Endothelial cell of umbilical vein (primary cell): Measurements from ENCODE around the gene AFAP1L2. TPM values are rescaled to one million over a fixed set of nuclear protein-coding genes. Genes with fewer than 3 reads are reported as not detected.

Experiments used
- BruUV-seq: library from RNA; stranded (reverse); fragments of 400-500 nt; replicated peaks from 2 replicates; lab custom pipeline; 2021; lab: Mats Ljungman, UMichigan
- CTCF ChIA-PET: fragments of 300-600, 350-600 bp; sonication (Branson Sonifier 250); formaldehyde crosslinking; loops from one replicate; lab custom pipeline; 2021; ENCODE audit warnings: antibody characterized with exemption, inconsistent platforms; lab: Charles Lee
- POLR2A ChIA-PET: fragments of 300-600, 350-600 bp; sonication (Branson Sonifier 250); formaldehyde crosslinking; loops from one replicate; lab custom pipeline; 2021; ENCODE audit warnings: antibody characterized with exemption, inconsistent platforms; lab: Charles Lee
- DNase-seq: peaks from one replicate; pipeline ENCODE4 v3.0.0-alpha.2; 2011; ENCODE audit warnings: low read depth, low spot score
- FAIRE-seq: peaks from 2 replicates; lab custom pipeline; 2011; peaks lifted over from hg19 to GRCh38; lab: Jason Lieb, UNC
- H2AFZ ChIP-seq: 2 replicates; pipeline ENCODE4 v1.6.0; 2012; ENCODE audit warnings: low read depth, low read length, control low read depth, inconsistent platforms
- H3K27ac ChIP-seq: 2 replicates; pipeline ENCODE4 v1.5.1; 2011; ENCODE audit warnings: low read depth, mild to moderate bottlenecking, control low read depth, low read length, moderate library complexity; ENCODE audit not compliant: insufficient read depth
- H3K27me3 ChIP-seq, 2 experiments: 2 replicates each; pipeline versions ENCODE4 v1.6.0 to v1.6.1; 2011; ENCODE audit warnings: low read length in 2 of 2, mixed read lengths in 1 of 2; ENCODE audit not compliant: control insufficient read depth in 2 of 2, insufficient read depth in 2 of 2
- H3K36me3 ChIP-seq, 2 experiments: 2 replicates in 1 of 2; 3 replicates in 1 of 2; pipeline ENCODE4 v1.5.1; 2011; ENCODE audit warnings: low read length in 2 of 2, mild to moderate bottlenecking in 1 of 2, moderate library complexity in 1 of 2; ENCODE audit not compliant: control insufficient read depth in 2 of 2, insufficient read depth in 2 of 2; ENCODE audit errors: extremely low read depth in 1 of 2
- H3K4me1 ChIP-seq: 3 replicates; pipeline ENCODE4 v1.5.1; 2011; ENCODE audit warnings: mild to moderate bottlenecking, low read length; ENCODE audit not compliant: control insufficient read depth, insufficient read depth; ENCODE audit errors: extremely low read depth
- H3K4me2 ChIP-seq: 2 replicates; pipeline ENCODE4 v1.6.1; 2011; ENCODE audit warnings: low read length, control low read depth, mixed read lengths; ENCODE audit not compliant: insufficient read depth
- H3K4me3 ChIP-seq, 3 experiments: fragments of 200-600 bp in 1 of 3; sonication (generic), shearing (Covaris generic) in 1 of 3; replicated peaks in 1 of 3; 2 replicates each; pipeline ENCODE4 v1.5.1; 2011 to 2016; ENCODE audit warnings: control low read depth in 3 of 3, low read length in 3 of 3, mild to moderate bottlenecking in 2 of 3, inconsistent platforms in 1 of 3, low read depth in 1 of 3, moderate library complexity in 1 of 3; ENCODE audit not compliant: insufficient read depth in 1 of 3
- H3K79me2 ChIP-seq: 2 replicates; pipeline ENCODE4 v1.6.0; 2012; ENCODE audit warnings: low read length, inconsistent platforms; ENCODE audit not compliant: control insufficient read depth, insufficient read depth
- H3K9ac ChIP-seq: replicated peaks from 2 replicates; pipeline ENCODE3; 2011; ENCODE audit warnings: low read length, control low read depth; ENCODE audit not compliant: insufficient read depth; ENCODE audit errors: extremely low read depth
- H3K9me1 ChIP-seq: replicated peaks from 3 replicates; pipeline ENCODE4 v1.6.0; 2011; ENCODE audit warnings: mild to moderate bottlenecking, low read length; ENCODE audit not compliant: control insufficient read depth, insufficient read depth; ENCODE audit errors: extremely low read depth
- H3K9me3 ChIP-seq: replicated peaks from 2 replicates; pipeline ENCODE4 v1.5.1; 2012; ENCODE audit warnings: low read length, inconsistent platforms; ENCODE audit not compliant: control insufficient read depth, insufficient read depth
- H4K20me1 ChIP-seq: replicated peaks from 2 replicates; pipeline ENCODE3; 2011; ENCODE audit warnings: mild to moderate bottlenecking, low read length; ENCODE audit not compliant: control insufficient read depth, insufficient read depth; ENCODE audit errors: extremely low read depth
- EZH2 ChIP-seq: IDR thresholded peaks from 2 replicates; pipeline ENCODE4 v1.6.1; 2012; ENCODE audit warnings: borderline replicate concordance, low read depth, mild to moderate bottlenecking, moderate library complexity, low read length, inconsistent platforms; ENCODE audit not compliant: severe bottlenecking
- GATA2 ChIP-seq: IDR thresholded peaks from 2 replicates; pipeline ENCODE4 v1.7.0; 2011; ENCODE audit warnings: low read depth, mild to moderate bottlenecking, moderate library complexity, mixed read lengths, low read length; ENCODE audit not compliant: insufficient read length, insufficient read depth
- JUN ChIP-seq: IDR thresholded peaks from 2 replicates; pipeline ENCODE4 v1.6.1; 2011; ENCODE audit warnings: borderline replicate concordance, low read depth; ENCODE audit not compliant: insufficient read length, insufficient read depth
- POLR2A ChIP-seq: IDR thresholded peaks from 2 replicates; pipeline ENCODE4 v1.6.1; 2012; ENCODE audit warnings: low read depth, mild to moderate bottlenecking, control low read depth, low read length
- POLR2AphosphoS5 ChIP-seq: IDR thresholded peaks from 2 replicates; pipeline ENCODE4 v1.6.1; 2012; ENCODE audit warnings: low read depth, mild to moderate bottlenecking, control low read depth, low read length, moderate library complexity; ENCODE audit not compliant: insufficient read depth
- dilution Hi-C: fragments of 300-500 bp; cut with MboI; formaldehyde crosslinking; loops from one replicate; pipeline ENCODE4 v1.15.0; 2019; ENCODE audit warnings: low sequenced_read_pairs; ENCODE audit not compliant: extremely low pct_ligation_motif_present
- intact Hi-C: fragments of 100-400 bp; cut with micrococcal nuclease; formaldehyde crosslinking; loops from one replicate; pipeline ENCODE4 v1.10.0; 2022
- polyA plus RNA-seq, 4 experiments: library from polyadenylated mRNA; depleted of rRNA in 3 of 4; stranded (reverse) in 3 of 4; unstranded in 1 of 4; fragments of >200 nt; gene quantifications; 2 replicates each; pipeline versions ENCODE4 v1.2.1 to v1.2.3, GENCODE V29; 2011 to 2012; ENCODE audit warnings: missing spikeins in 1 of 4
- total RNA-seq: library from RNA; stranded (reverse); gene quantifications from 2 replicates; pipeline ENCODE4 v1.2.3, GENCODE V29; 2021
- TF ChIP-seq, protein P1 (sequence below): IDR thresholded peaks from 2 replicates; pipeline ENCODE4 v1.6.1; 2011; ENCODE audit not compliant: insufficient read depth, insufficient read length
- TF ChIP-seq, protein P2 (sequence below), 2 donors: IDR thresholded peaks; 1 replicate in 1 of 2; 2 replicates in 1 of 2; pipeline ENCODE4 v1.5.1; 2011; ENCODE audit warnings: low read length in 2 of 2, mild to moderate bottlenecking in 2 of 2, moderate library complexity in 2 of 2, control low read depth in 1 of 2, inconsistent platforms in 1 of 2, low read depth in 1 of 2; ENCODE audit not compliant: insufficient read depth in 1 of 2; ENCODE audit errors: extremely low read depth in 1 of 2

AFAP1L2 gene
- total and polyA plus RNA-seq, 2 donors (not counting 3 experiments of a cell fraction or from before 2014, with no cell fraction given), result 0.90 to 4.1 TPM

DNA sequence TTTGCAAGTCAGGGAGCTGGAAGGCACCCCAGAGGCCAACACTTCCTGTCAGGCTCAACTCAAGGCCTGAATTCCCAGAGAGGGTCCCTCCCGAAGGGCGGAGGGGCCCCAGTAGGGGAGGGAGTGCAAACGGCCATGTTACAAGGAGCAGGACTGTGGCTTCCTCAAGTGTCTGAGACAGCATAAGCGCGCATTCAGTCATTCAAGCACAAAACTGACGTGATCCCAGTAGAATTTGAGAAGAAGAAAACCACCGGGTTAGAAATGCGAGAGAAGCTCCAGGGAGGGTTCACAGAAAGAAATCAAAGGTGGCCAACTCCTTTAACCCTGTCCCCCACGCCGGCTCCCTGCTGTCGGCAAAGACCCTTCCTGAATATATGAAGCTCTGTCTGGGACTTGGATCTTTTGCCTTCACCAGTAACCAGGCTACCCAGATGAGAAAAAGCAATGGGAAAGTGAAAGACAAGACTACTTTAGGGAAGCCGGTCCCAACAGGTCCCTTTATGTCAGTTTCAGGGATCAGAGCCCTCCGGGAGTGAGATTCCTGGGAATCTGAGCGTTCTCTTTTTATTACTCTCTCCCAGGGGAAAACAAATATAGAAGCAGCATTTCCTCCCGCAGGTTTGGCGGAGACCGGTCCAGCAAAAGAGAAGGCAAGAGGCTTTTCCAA is 1.3 kb downstream of the AFAP1L2 start:
- CTCF ChIA-PET, result interaction anchor here (1.2 to 2.7 kb wide), 3 partner anchors 10 to 99 kb away, joined by 3 to 16 read pairs (median 5); no protein-coding TSS in a partner anchor
- H3K4me1 ChIP-seq, result peaks cover 5% of the 10 kb centered on the region
- H3K9me1 ChIP-seq, result no peaks in the 10 kb centered on the region
- no peaks in the 10 kb centered on the region for H3K9me3 ChIP-seq
- dilution Hi-C loops, result no loop called here
- H3K27me3 ChIP-seq, result peaks cover 71 to 74% of the 10 kb centered on the region in 2 experiments
- H4K20me1 ChIP-seq, result no peaks in the 10 kb centered on the region
- intact Hi-C loops, result loop anchor here (1.0 kb wide), 1 partner anchor 11 kb away; no protein-coding TSS in a partner anchor
- BruUV-seq, result no TSS peak
- POLR2A ChIA-PET, result no interaction called here
- TF ChIP-seq EZH2, result peak; percentile 77
- TF ChIP-seq, protein P1, sequence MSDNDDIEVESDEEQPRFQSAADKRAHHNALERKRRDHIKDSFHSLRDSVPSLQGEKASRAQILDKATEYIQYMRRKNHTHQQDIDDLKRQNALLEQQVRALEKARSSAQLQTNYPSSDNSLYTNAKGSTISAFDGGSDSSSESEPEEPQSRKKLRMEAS, result no peak
- FAIRE-seq (peak; percentile 15), DNase-seq (no peak)
- H3K4me3 ChIP-seq, result peak overlapping the region in 1 of 3 experiments; percentile 34
- H3K79me2 ChIP-seq, result no peaks in the 10 kb centered on the region
- no peak overlapping the region for H3K4me2 ChIP-seq
- no peak overlapping the region for H3K27ac ChIP-seq
- H2AFZ ChIP-seq, result no peak overlapping the region
- no peak overlapping the region for H3K9ac ChIP-seq
- no peaks in the 10 kb centered on the region for H3K36me3 ChIP-seq

DNA sequence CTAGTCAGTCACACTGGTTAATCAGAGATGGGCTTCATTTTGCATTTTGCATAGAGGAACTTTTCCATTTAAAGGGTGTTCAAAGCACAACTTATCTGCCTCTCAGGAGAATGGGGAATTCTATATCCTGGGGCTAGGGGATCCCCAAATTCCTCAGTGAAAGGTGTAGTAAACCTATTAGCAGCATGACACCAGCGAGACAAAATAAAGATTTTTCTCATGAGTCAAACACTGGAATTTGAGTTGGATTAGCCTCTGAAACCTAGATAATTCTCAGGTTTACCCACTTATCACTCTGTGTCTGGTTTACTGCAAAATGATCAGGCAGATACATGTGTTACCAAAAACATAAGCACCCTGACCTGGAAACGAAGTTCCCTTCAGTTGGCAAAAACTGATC is 2.1 kb downstream of the AFAP1L2 start:
- TF ChIP-seq, protein P2, sequence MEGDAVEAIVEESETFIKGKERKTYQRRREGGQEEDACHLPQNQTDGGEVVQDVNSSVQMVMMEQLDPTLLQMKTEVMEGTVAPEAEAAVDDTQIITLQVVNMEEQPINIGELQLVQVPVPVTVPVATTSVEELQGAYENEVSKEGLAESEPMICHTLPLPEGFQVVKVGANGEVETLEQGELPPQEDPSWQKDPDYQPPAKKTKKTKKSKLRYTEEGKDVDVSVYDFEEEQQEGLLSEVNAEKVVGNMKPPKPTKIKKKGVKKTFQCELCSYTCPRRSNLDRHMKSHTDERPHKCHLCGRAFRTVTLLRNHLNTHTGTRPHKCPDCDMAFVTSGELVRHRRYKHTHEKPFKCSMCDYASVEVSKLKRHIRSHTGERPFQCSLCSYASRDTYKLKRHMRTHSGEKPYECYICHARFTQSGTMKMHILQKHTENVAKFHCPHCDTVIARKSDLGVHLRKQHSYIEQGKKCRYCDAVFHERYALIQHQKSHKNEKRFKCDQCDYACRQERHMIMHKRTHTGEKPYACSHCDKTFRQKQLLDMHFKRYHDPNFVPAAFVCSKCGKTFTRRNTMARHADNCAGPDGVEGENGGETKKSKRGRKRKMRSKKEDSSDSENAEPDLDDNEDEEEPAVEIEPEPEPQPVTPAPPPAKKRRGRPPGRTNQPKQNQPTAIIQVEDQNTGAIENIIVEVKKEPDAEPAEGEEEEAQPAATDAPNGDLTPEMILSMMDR (IDR thresholded peaks at IDR 0.05; ENCODE audit: extremely low read depth in 1 of 2, insufficient read depth in 1 of 2, low read depth in 1 of 2, low read length in 2 of 2), result no peak
- no peak for TF ChIP-seq JUN
- TF ChIP-seq GATA2, result no peak
- no peak for TF ChIP-seq EZH2
- TF ChIP-seq POLR2A, result no peak
- TF ChIP-seq POLR2AphosphoS5, result no peak
- Histone ChIP-seq H2AFZ (no peak overlapping the region), H3K4me1 (peaks cover 5% of the 10 kb centered on the region), H3K9ac (no peak overlapping the region), H3K27ac (no peak overlapping the region), H3K9me3 (no peaks in the 10 kb centered on the region), H3K4me2 (no peak overlapping the region), H4K20me1 (no peaks in the 10 kb centered on the region), H3K36me3 (no peaks in the 10 kb centered on the region), H3K79me2 (no peaks in the 10 kb centered on the region), H3K4me3 (no peak overlapping the region), H3K9me1 (no peaks in the 10 kb centered on the region), H3K27me3 (peaks cover 78 to 81% of the 10 kb centered on the region in 2 experiments)
- intact Hi-C loops, result no loop called here
- DNase-seq (no peak), FAIRE-seq (no peak)
- POLR2A ChIA-PET, result no interaction called here
- dilution Hi-C loops, result no loop called here
- no TSS peak for BruUV-seq
- CTCF ChIA-PET, result interaction anchor here (1.2 to 2.7 kb wide), 2 partner anchors 10 to 98 kb away, joined by 3 to 16 read pairs; no protein-coding TSS in a partner anchor
